H1 (cell line): ENCODE results near the gene CEP128. TPM values are rescaled to one million over a fixed set of nuclear protein-coding genes. Genes with fewer than 3 reads are reported as not detected.

Source experiments
- BCL11A ChIP-seq, 2 experiments: IDR thresholded peaks; one replicate each; pipeline ENCODE4 v1.6.1; 2011; ENCODE audit warnings: low read depth in 2 of 2, low read length in 2 of 2, mild to moderate bottlenecking in 2 of 2
- SUZ12 ChIP-seq: fragments of 200-600 bp; sonication (generic); IDR thresholded peaks from 2 replicates; pipeline ENCODE4 v1.6.1; 2012; ENCODE audit warnings: mild to moderate bottlenecking, inconsistent platforms, low read length, moderate library complexity, mixed read lengths
- polyA plus RNA-seq, 7 experiments: library from polyadenylated mRNA; depleted of rRNA in 3 of 7; stranded (reverse) in 5 of 7; unstranded in 2 of 7; fragments of >200 nt in 5 of 7; fragments of 200-250 nt in 2 of 7; gene quantifications; 1 replicate in 5 of 7; 2 replicates in 1 of 7; 4 replicates in 1 of 7; pipeline versions ENCODE4 v1.2.1 to v1.2.3, GENCODE V29; 2011 to 2013; ENCODE audit warnings: missing spikeins in 2 of 7, mixed read lengths in 2 of 7
- total RNA-seq: library from RNA; stranded (reverse); fragmentation: NEBNext Ultra II Directional; extraction: Animal tissue kit (Norgen Biotek cat#: 25700); gene quantifications from 2 replicates; pipeline ENCODE4 v1.2.1, GENCODE V29; 2021

CEP128 gene
- total and polyA plus RNA-seq, 2 of the 8 experiments (the other 6 are each of a cell fraction or from before 2014, with no cell fraction given): 1.9 to 17.0 TPM

DNA sequence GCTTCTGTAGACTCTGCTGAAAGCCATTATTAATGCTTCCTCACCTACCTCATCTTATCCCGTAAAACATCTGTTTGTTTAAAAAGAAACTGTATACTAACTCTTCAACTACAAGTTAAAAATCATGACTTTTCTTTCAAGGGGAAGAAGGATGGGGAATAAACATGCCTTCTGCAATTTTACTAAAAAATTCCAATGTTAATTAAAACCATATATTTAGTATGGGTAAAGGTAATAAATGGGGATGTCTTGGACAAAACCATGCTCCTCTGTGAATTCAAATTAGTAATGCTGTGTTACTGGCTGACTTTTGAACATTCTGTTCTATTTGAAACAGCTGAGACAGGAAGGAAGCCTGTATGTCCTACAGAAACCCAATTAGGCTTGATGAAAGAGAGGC lies 419.1 kb downstream of the CEP128 start (continued):
- no peak for TF ChIP-seq SUZ12
- TF ChIP-seq BCL11A (IDR thresholded peaks at IDR 0.05; ENCODE audit: low read depth in 2 of 2, low read length in 2 of 2): no peak
